B cell (primary cell): ENCODE measurements around the gene MAN1B1.

Experiments
- EZH2 ChIP-seq: IDR thresholded peaks from 2 replicates; pipeline ENCODE4 v1.6.1; 2012; ENCODE audit warnings: borderline replicate concordance, low read depth, mild to moderate bottlenecking, moderate library complexity, low read length; ENCODE audit not compliant: insufficient read depth, poor library complexity, severe bottlenecking
- TF ChIP-seq, protein P1 (sequence below): fragments of 200-600 bp; IDR thresholded peaks from one replicate; pipeline ENCODE4 v1.8.0; 2022; ENCODE audit warnings: antibody characterized with exemption, mild to moderate bottlenecking

DNA sequence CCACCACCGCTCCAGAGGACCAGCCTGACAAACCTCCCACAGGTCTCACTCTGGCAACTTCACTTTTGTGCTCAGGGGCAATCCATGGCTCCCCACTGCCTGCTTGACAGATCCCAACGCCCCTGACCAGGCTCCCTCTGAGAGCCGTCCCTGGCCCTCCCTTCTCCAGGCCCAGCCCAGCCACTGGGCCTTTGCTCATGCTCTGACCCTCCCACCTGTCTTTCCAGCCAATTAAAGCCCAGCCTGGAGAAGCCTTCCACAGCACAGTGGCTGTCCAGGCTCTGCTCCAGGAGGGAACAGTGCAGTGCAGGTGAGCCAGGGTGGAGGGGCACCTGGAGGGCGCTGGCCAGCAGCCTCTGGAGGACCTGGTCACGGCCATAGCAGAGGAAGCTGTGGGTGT lies 36.2 kb upstream of the MAN1B1 start:
- TF ChIP-seq, protein P1, sequence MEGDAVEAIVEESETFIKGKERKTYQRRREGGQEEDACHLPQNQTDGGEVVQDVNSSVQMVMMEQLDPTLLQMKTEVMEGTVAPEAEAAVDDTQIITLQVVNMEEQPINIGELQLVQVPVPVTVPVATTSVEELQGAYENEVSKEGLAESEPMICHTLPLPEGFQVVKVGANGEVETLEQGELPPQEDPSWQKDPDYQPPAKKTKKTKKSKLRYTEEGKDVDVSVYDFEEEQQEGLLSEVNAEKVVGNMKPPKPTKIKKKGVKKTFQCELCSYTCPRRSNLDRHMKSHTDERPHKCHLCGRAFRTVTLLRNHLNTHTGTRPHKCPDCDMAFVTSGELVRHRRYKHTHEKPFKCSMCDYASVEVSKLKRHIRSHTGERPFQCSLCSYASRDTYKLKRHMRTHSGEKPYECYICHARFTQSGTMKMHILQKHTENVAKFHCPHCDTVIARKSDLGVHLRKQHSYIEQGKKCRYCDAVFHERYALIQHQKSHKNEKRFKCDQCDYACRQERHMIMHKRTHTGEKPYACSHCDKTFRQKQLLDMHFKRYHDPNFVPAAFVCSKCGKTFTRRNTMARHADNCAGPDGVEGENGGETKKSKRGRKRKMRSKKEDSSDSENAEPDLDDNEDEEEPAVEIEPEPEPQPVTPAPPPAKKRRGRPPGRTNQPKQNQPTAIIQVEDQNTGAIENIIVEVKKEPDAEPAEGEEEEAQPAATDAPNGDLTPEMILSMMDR, result no peak
- TF ChIP-seq EZH2, result no peak
